Endothelial cell of umbilical vein (primary cell): ENCODE data around the gene TOMM20L.
A peak's percentile ranks its signal among the peaks of the same experiment; 100 is the strongest.

Experiments used
- CTCF ChIP-seq, 2 donors: IDR thresholded peaks; 1 replicate in 1 of 2; 2 replicates in 1 of 2; pipeline ENCODE4 v1.5.1; 2011; ENCODE audit warnings: low read length in 2 of 2, mild to moderate bottlenecking in 2 of 2, moderate library complexity in 2 of 2, control low read depth in 1 of 2, inconsistent platforms in 1 of 2, low read depth in 1 of 2; ENCODE audit not compliant: insufficient read depth in 1 of 2; ENCODE audit errors: extremely low read depth in 1 of 2
- JUN ChIP-seq: IDR thresholded peaks from 2 replicates; pipeline ENCODE4 v1.6.1; 2011; ENCODE audit warnings: borderline replicate concordance, low read depth; ENCODE audit not compliant: insufficient read length, insufficient read depth
- MAX ChIP-seq: IDR thresholded peaks from 2 replicates; pipeline ENCODE4 v1.6.1; 2011; ENCODE audit not compliant: insufficient read depth, insufficient read length
- POLR2A ChIP-seq: IDR thresholded peaks from 2 replicates; pipeline ENCODE4 v1.6.1; 2012; ENCODE audit warnings: low read depth, mild to moderate bottlenecking, control low read depth, low read length
- POLR2AphosphoS5 ChIP-seq: IDR thresholded peaks from 2 replicates; pipeline ENCODE4 v1.6.1; 2012; ENCODE audit warnings: low read depth, mild to moderate bottlenecking, control low read depth, low read length, moderate library complexity; ENCODE audit not compliant: insufficient read depth

GRCh38 chr14:58427281-58428117 is 31.8 kb downstream of the TOMM20L start, which contains the start of the genes KIAA0586 and TIMM9:
- TF ChIP-seq POLR2A (peak; percentile 88), POLR2AphosphoS5 (peak; percentile 35), CTCF (IDR thresholded peaks at IDR 0.05; ENCODE audit: extremely low read depth in 1 of 2, insufficient read depth in 1 of 2, low read depth in 1 of 2, low read length in 2 of 2) (no peak), MAX (peak; percentile 5), JUN (no peak)
